HG03575 (cell line): ENCODE results near the gene RELN.

ENCODE experiments used
- ATAC-seq: cut with Tn5 transposase; IDR thresholded peaks from one replicate; pipeline ENCODE4 v1.9.1; 2021; ENCODE audit not compliant: unreplicated experiment, insufficient number of reproducible peaks, low FRiP score; ENCODE audit errors: extremely low read depth

Gene RELN

GRCh38 chr7:103425177-103425576 lies 564.3 kb downstream of the RELN start:
- no peak for ATAC-seq

- ATAC-seq = no peak
These were observed 565.8 kb downstream of the RELN start for GRCh38 chr7:103423467-103424179.
